ENCODE measurements around the gene FAM107B. TPM values are rescaled to one million over a fixed set of nuclear protein-coding genes. Genes with fewer than 3 reads are reported as not detected.

Gene FAM107B
- total and polyA plus RNA-seq, 2 of the 4 experiments (the other 2 are of a cell fraction): 26.4 to 27.1 TPM

GRCh38 chr10:14592026-14592425 lies 182.7 kb downstream of the FAM107B start:
- ATAC-seq (ENCODE audit: low read depth): no peak
- no peak for DNase-seq
- H2BK15ac ChIP-seq (ENCODE audit: low read depth, low read length): no peak overlapping the region
- H2BK120ac ChIP-seq (ENCODE audit: low read depth, low read length): no peak overlapping the region
- ChIA-PET POLR2A (ENCODE audit: unreplicated experiment) (no interaction called here), CTCF (interaction anchor here (0.7 kb wide), 1 partner anchor 231 kb away, joined by 3 read pairs; no protein-coding TSS in a partner anchor)
- H4K91ac ChIP-seq (ENCODE audit: insufficient read depth, low read depth, low read length): no peak overlapping the region
- no peak overlapping the region for H3K18ac ChIP-seq (ENCODE audit: low read depth, low read length)
- peaks cover 23 to 63% of the 10 kb centered on the region in 2 experiments for H3K79me1 ChIP-seq (ENCODE audit: low read depth in 1 of 2, low read length in 2 of 2)
- H2AFZ ChIP-seq (replicated peaks; ENCODE audit: low read length, poor library complexity): no peak overlapping the region
- H3K23ac ChIP-seq (ENCODE audit: low read depth, low read length): no peak overlapping the region
- no peak overlapping the region for H3K14ac ChIP-seq (replicated peaks; ENCODE audit: low read depth, low read length)
- no peak overlapping the region for H3K27ac ChIP-seq (ENCODE audit: insufficient read depth, low read length)
- TF ChIP-seq BHLHE40 (IDR thresholded peaks at IDR 0.05; ENCODE audit: low read depth, low read length) (no peak), CHD1 (IDR thresholded peaks at IDR 0.05; ENCODE audit: low read depth, low read length) (no peak), MAFK (IDR thresholded peaks at IDR 0.05; ENCODE audit: low read depth, low read length) (no peak), SMC3 (IDR thresholded peaks at IDR 0.05; ENCODE audit: low read depth, low read length) (no peak), CTCF (conservative IDR thresholded peaks at IDR 0.05; ENCODE audit: low read depth, low read length) (no peak), USF2 (IDR thresholded peaks at IDR 0.05; ENCODE audit: low read depth, low read length) (no peak), RAD21 (IDR thresholded peaks at IDR 0.05; ENCODE audit: low read length) (no peak), MAZ (IDR thresholded peaks at IDR 0.05; ENCODE audit: borderline replicate concordance, low read depth, low read length) (no peak), RCOR1 (IDR thresholded peaks at IDR 0.05; ENCODE audit: insufficient replicate concordance, low read length) (no peak), POLR2A (IDR thresholded peaks at IDR 0.05; ENCODE audit: low read depth, low read length) (no peak), MXI1 (IDR thresholded peaks at IDR 0.05; ENCODE audit: borderline replicate concordance, low read depth, low read length) (no peak), ELK1 (IDR thresholded peaks at IDR 0.05; ENCODE audit: borderline replicate concordance, low read depth, low read length) (no peak), CEBPB (IDR thresholded peaks at IDR 0.05; ENCODE audit: low read depth, low read length) (no peak), FOS (IDR thresholded peaks at IDR 0.05; ENCODE audit: low read depth, low read length) (no peak)
- no peak overlapping the region for H3K9ac ChIP-seq (ENCODE audit: low read depth, low read length)
- H3K9me1 ChIP-seq (ENCODE audit: insufficient read depth, low read length): peaks cover 31% of the 10 kb centered on the region
- H2AK5ac ChIP-seq (ENCODE audit: low read depth, low read length): no peak overlapping the region
- H3K36me3 ChIP-seq (ENCODE audit: control insufficient read depth, insufficient read depth, low read length): peaks cover 34% of the 10 kb centered on the region
- peak overlapping the region; percentile 11 for H2BK5ac ChIP-seq (ENCODE audit: low read depth, low read length, poor library complexity, severe bottlenecking)
- no peak overlapping the region for H3K4me2 ChIP-seq (ENCODE audit: low read depth, low read length)
- intact Hi-C loops (cut with micrococcal nuclease) (no loop called here), dilution Hi-C loops (cut with HindIII; ENCODE audit: low sequenced_read_pairs, unreplicated experiment) (no loop called here), in situ Hi-C loops (cut with MboI; ENCODE audit: low sequenced_read_pairs) (loop anchor here (10.0 kb wide), 1 partner anchor 233 kb away; no protein-coding TSS in a partner anchor)
- no peak overlapping the region for H2BK20ac ChIP-seq (ENCODE audit: low read depth, low read length)
- no peak overlapping the region; a peak in 1 of 4 replicates for H4K8ac ChIP-seq (ENCODE audit: low read depth in 2 of 2, low read length in 2 of 2)
- no peaks in the 10 kb centered on the region for H3K9me3 ChIP-seq (ENCODE audit: control insufficient read depth, insufficient read depth, low read length)
- BruUV-seq (replicated peaks): no TSS peak
- no peak overlapping the region for H3K56ac ChIP-seq (ENCODE audit: extremely low read depth, insufficient read depth, low read length)
- H3K4me1 ChIP-seq (ENCODE audit: control insufficient read depth, insufficient read depth, low read length): peaks cover 15% of the 10 kb centered on the region
- H2AK9ac ChIP-seq (replicated peaks; ENCODE audit: low read depth, low read length, poor library complexity): no peak overlapping the region
- peaks cover 38% of the 10 kb centered on the region for H4K20me1 ChIP-seq (ENCODE audit: insufficient read depth, low read length)
- no peak overlapping the region for H3K4ac ChIP-seq (ENCODE audit: low read depth, low read length)
- H4K5ac ChIP-seq (ENCODE audit: low read depth, low read length): no peak overlapping the region
- no peak overlapping the region for H3K4me3 ChIP-seq (ENCODE audit: insufficient read depth, low read depth, low read length)
- 80% methylated on average over 1 of the region's 5 CpGs; no CpG with 5 or more reads in 1 of the 2 experiments for WGBS, 2 experiments (ENCODE audit: extremely low coverage in 2 of 2, insufficient read length in 1 of 2)
- H3K27me3 ChIP-seq (ENCODE audit: control insufficient read depth, insufficient read depth, low read length): no peaks in the 10 kb centered on the region

All from IMR-90 (cell line).